Left ventricle myocardium superior (tissue), 1 donor: ENCODE results near the gene UMAD1. TPM values are rescaled to one million over a fixed set of nuclear protein-coding genes. Genes with fewer than 3 reads are reported as not detected.

Source experiments
- ATAC-seq: fragments of 200-7000 bp; cut with Tn5 transposase; one replicate; pipeline ENCODE4 v1.9.1; 2020; ENCODE audit warnings: mild to moderate bottlenecking, moderate library complexity
- DNase-seq: peaks from one replicate; pipeline ENCODE4 v3.0.0-alpha.2; 2020
- intact Hi-C: fragments of 100-400 bp; cut with micrococcal nuclease; formaldehyde crosslinking; loops from one replicate; pipeline ENCODE4 v1.11.0; 2022
- total RNA-seq: library from RNA; stranded (reverse); fragmentation: NEBNext Ultra II Directional; extraction: Animal tissue kit (Norgen Biotek cat#: 25700); gene quantifications from one replicate; pipeline ENCODE4 v1.2.1, GENCODE V29; 2021
- donor health status: DM: no; HTN: yes; CAD: no; lungs with severe emphysema.

Gene UMAD1
- total RNA-seq, 1 donor from 2014 or later: 14.4 TPM

- DNase-seq: no peak
- intact Hi-C loops: no loop called here
- no peak for ATAC-seq
Measured at GRCh38 chr7:7707806-7708205, 67.3 kb downstream of the UMAD1 start.

DNA sequence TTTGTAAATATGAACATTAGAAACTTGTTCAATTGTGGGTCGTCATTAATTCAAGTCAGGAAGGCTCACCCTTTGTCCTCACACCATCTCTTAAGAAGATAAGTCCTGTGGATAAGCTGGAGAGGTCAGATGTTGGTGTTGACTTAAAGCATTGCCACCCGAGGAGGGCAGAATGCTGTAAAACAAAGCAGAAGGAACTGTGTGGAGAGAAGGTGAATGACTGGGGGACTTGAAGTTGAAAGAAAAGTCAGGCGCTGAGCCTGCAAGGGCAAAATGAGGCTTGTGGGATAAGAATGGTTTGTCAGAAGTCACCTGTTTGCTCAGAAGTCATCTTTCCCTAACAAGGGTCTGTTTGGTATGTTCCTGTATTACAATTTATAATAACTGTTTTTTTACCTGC lies 68.7 kb downstream of the UMAD1 start:
- no peak for DNase-seq
- intact Hi-C loops: no loop called here
- no peak for ATAC-seq

- intact Hi-C loops: no loop called here
- DNase-seq (no peak), ATAC-seq (no peak)
Measured at GRCh38 chr7:7710469-7710868, 69.9 kb downstream of the UMAD1 start.

DNA sequence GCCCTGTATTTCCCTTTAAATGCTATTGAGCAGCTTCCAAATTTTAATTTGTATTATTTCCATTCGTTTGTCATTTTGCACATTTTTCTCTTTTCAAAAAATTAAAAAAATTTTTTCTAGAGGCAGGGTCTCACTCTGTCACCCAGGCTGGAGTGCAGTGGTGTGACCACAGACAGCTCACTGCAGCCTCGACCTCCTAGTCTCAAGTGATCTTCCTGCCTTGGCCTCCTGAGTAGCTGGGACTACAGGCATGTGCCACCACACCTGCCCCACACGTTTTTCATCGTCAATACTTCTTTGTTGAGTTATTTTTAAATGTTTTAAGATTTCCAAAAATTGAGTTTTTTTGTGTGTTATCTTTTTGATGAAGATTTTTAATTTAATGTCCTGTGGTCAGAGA lies 73.2 kb downstream of the UMAD1 start:
- DNase-seq (no peak), ATAC-seq (no peak)
- intact Hi-C loops: no loop called here

GRCh38 chr7:7718492-7718891 lies 77.9 kb downstream of the UMAD1 start, which contains the start of gene RPA3:
RPA3 (minus strand) TSS chr7:7718607; CDS start chr7:7640418, 78,189 bp downstream.
- intact Hi-C loops: no loop called here
- DNase-seq (no peak), ATAC-seq (no peak)

DNA sequence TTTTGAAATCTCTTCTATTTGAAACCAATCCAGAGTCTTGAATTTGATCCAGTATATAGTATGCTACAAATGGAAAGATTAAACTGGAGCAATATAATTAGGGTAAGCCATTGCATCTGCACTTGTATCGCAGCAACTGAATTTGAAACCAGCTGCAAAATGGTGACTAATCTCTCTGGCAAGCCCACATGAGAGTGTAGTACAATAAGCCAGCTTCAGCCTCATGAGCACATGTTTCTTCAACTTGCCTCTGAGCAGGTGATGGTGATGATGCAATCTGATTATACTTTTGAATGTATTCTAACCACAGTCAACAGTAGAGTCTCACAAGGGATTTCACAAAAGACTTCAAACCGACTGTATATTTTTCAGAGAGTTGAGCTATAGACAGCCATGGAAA lies 78.7 kb downstream of the UMAD1 start:
- ATAC-seq (peak; percentile 90), DNase-seq (no peak)
- intact Hi-C loops: no loop called here

DNA sequence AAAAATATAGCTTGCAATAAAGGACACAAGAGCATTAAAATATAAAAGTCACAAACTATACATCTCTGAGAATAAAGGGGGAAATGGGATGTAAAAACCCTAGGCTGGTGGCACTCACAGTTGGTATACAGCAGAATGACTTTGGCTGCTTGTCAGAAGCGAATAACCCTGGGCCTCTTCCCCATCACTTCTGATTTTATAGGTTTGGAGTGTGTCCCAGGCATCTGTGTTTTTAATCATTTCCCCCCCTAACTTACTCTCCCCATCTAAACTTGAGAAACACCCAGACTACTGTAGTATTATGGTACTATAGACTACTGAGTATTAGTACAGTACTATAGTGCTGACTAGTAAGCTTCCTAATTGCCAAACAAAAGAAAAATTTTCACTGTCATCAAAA lies 79.6 kb downstream of the UMAD1 start:
- DNase-seq (no peak), ATAC-seq (no peak)
- intact Hi-C loops: no loop called here

DNA sequence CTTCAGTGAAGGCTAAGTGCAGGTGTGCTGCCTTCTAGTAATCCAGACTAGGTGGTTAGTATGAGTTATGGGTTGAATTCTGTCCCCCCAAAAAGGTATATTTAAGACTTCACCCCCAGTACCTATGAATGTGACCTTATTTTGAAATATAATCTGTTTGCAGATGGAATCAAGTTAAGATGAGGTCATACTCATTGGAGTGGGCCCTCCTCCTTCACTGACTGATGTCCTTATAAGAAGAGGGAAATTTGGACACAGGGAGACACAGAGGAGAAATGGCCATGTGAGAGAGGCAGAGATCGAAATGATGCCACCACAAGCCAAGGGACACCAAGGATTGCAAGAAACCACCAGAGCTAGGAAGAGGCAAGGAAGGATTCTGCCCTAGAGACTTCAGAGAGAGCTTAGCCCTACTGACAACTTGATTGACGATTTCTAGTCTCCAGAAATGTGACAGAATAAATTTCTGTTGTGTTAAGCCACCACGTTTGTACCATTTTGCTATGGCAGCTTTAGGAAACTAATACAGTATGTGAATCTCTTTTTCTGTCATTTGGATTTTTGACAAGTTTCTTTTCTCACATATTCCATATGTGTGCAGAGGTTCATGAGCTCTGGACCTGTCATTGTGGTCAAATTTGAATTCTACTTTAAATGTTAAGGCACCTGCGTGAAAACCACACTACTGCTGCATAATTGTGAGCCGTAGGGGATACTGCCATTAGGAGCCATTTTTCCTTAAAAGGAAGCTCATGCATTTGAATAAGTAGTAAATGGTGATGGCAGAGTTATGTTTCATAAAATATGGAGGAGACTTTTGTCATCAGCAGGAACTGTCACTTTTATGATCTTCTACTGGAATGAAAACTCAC lies 80.4 kb downstream of the UMAD1 start:
- intact Hi-C loops: no loop called here
- DNase-seq (no peak), ATAC-seq (no peak)

- intact Hi-C loops: no loop called here
- ATAC-seq (peak; percentile 41), DNase-seq (no peak)
Measured at GRCh38 chr7:7731732-7732131, 91.2 kb downstream of the UMAD1 start.

DNA sequence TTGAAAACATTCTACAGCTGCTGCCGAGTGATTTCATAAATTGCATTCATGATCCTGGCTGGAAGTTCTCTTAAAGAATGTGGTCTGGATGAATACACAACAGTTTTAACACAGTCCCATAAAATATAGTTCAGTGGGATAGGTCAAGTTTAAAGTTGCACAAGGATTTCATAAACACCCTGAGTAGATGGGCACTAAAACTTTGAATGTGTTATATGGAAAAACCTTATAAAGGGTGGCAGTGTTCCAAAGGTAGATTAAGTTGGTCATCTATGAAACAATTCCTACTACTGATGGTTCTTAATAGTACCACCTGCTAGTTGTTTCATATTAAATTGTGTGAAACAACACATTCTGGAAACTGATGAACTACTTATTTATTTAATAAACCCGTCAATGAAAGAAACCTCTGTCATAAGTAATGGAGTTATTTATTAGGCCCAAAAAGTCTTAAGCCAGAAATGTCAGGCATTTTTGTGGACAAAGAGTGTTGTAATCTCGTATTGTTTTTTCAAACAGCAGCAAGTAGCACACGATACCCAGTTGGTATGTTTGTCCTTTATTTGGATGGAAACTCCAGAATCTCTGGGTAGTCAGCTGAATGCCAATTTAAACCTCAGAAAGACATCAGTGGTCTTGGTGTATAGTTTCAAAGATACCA lies 92.2 kb downstream of the UMAD1 start:
- DNase-seq (no peak), ATAC-seq (peak; percentile 49)
- intact Hi-C loops: no loop called here

DNA sequence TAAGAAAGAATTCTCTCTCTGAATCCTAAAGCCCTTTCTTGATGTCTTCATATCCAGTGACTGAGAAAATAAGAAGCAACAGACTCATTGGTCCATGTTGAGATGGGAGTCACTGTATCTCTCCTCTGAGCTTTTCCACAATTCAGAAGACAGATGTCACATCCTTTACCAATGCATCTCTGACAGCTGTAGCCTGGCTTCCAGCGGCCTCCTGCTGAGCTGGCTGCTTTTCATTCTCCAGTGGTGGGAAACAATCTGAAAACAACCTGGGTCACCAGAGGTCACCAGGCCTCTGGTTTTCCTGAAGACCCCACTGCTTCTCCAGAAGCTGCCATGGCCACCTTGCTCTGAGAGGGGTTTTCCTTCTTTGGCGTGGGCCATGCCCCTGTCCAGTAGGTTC lies 96.1 kb downstream of the UMAD1 start:
- no peak for ATAC-seq
- DNase-seq: no peak
- intact Hi-C loops: no loop called here

DNA sequence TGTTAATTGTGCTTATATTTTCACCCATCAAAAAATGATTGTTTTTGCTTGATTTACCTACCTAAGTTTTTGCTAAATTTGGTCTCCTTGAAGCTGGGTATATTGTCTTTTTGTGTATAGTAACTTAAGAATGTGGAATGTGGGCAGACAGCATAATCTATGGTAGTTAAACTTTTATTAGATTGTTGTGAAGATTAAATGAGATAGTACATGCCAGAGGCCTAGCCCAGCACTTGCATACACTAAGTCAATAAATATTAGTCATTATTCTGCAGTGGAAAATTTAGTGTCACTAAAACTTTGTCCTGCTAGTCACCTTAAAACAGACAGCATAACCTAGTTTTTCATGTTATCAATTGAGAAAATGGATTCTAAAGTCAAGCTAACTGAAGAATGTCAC lies 97.1 kb downstream of the UMAD1 start:
- ATAC-seq: no peak
- intact Hi-C loops: no loop called here
- no peak for DNase-seq

- ATAC-seq (no peak), DNase-seq (no peak)
- intact Hi-C loops: no loop called here
Measured at GRCh38 chr7:7738177-7738576, 97.6 kb downstream of the UMAD1 start.

GRCh38 chr7:7738622-7739021 lies 98.1 kb downstream of the UMAD1 start:
- intact Hi-C loops: no loop called here
- ATAC-seq (no peak), DNase-seq (no peak)

DNA sequence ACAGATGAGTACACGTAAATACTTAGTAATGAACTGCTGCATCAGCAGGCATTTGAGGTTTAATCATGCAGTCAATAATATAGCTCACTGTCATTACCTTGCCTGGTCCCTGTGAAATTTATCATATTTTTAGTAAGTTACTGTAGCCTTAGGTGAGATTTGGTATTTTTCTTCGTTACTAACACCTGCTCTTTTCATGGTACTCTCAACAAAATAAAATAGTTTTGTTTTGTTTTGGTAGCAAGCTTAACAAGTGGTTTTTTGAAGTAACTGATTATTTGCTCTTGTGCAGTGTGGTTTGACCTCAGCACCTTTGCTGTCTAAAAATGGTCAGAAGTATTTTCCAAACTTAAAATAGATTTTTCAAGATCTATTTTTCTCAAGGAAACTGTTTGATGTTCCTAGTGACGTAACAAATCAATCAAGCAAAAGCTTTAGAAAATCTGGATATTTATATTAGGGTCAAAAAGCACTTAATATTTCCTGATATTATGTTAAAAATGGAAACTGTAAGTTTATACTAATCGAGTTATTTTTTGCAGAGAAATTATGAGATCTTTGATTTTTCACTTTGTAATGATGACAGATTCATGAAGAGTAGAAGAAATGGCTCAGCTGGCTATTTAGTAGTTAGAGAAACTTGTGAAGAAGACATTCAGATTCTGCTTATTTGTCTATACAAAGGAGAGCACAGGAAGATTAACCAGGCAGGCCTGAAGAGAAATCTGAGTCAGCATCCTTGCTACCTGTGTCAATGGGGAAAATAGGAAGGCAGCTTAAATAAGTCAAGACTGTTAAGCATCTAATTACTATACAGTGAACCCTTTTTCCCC lies 98.9 kb downstream of the UMAD1 start:
- intact Hi-C loops: no loop called here
- ATAC-seq: no peak
- DNase-seq: no peak

- no peak for ATAC-seq
- intact Hi-C loops: no loop called here
- DNase-seq: no peak
Measured at GRCh38 chr7:7740037-7740355, 99.4 kb downstream of the UMAD1 start.

GRCh38 chr7:7742223-7742622 lies 101.7 kb downstream of the UMAD1 start:
- no peak for ATAC-seq
- no peak for DNase-seq
- intact Hi-C loops: no loop called here

GRCh38 chr7:7745258-7745657 lies 104.7 kb downstream of the UMAD1 start:
- DNase-seq: no peak
- intact Hi-C loops: no loop called here
- peak; percentile 79 for ATAC-seq

DNA sequence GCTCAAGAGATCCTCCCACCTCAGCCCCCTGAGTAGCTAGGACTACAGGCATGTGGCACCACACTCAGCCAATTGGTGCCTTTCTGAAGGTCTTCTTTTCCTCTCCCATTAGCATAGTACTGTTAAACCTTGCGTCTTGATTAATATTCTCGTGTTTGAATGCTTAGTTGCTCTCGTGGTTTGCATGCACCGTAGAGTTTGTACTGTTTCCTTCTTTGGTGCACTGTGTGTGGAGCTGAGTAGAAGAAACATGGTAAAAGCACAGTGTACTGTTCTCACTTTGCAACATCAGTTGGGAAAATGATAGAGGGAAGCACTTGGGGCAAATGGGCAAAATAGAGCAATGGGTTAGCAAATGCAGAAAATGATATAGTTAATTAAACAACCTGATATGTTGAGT lies 105.4 kb downstream of the UMAD1 start:
- intact Hi-C loops: no loop called here
- ATAC-seq: peak; percentile 55
- no peak for DNase-seq

DNA sequence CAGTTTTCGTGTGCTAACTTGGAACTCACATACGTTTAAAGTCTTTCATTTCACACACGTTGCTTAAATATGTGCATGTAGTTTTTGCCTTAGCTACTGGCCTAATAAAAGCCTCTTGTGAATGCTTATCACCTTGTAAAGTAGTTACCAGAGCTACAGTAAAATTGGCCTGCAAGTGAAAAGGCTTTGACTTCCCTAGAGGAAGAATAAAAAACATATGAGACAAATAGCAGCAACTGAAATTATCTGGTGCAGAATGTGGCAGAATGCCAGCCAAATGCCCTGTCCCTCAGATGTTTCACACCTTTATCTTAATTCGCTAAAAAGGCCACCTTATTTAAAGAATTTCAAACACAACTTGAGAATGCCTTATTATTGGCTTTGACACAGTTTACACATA lies 105.9 kb downstream of the UMAD1 start:
- DNase-seq (no peak), ATAC-seq (peak; percentile 83)
- intact Hi-C loops: no loop called here
